GM23338 (cell line): ENCODE results near the gene ODAD4. TPM values are rescaled to one million over a fixed set of nuclear protein-coding genes. Genes with fewer than 3 reads are reported as not detected.

Experiments used
- ATAC-seq: fragments of 200-7000 bp; cut with Tn5 transposase; 3 replicates; pipeline ENCODE4 v1.9.1; 2020
- DNase-seq: peaks from one replicate; pipeline ENCODE4 v3.0.0-alpha.2; 2015; ENCODE audit warnings: low spot score
- H2AFZ ChIP-seq: fragments of 200-600 bp; sonication (generic); 2 replicates; pipeline ENCODE4 v1.8.0; 2016; ENCODE audit warnings: antibody characterized with exemption, mild to moderate bottlenecking, moderate library complexity
- H3F3A ChIP-seq: fragments of 200-600 bp; sonication (generic); replicated peaks from 2 replicates; pipeline ENCODE4 v1.8.0; 2017; ENCODE audit warnings: antibody characterized with exemption, mixed run types, low read depth
- H3K27ac ChIP-seq: fragments of 200-600 bp; sonication (generic); 2 replicates; pipeline ENCODE4 v1.6.1; 2016; ENCODE audit warnings: low read depth
- H3K27me3 ChIP-seq: fragments of 200-600 bp; sonication (generic); 2 replicates; pipeline ENCODE4 v1.8.0; 2016; ENCODE audit warnings: mild to moderate bottlenecking, mixed run types, moderate library complexity; ENCODE audit not compliant: insufficient read depth
- H3K36me3 ChIP-seq: fragments of 200-600 bp; sonication (generic); 2 replicates; pipeline ENCODE4 v1.8.0; 2016; ENCODE audit warnings: mild to moderate bottlenecking; ENCODE audit not compliant: insufficient read depth
- H3K4me1 ChIP-seq: fragments of 200-600 bp; sonication (generic); 2 replicates; pipeline ENCODE4 v1.8.0; 2016; ENCODE audit warnings: mild to moderate bottlenecking, moderate library complexity; ENCODE audit not compliant: insufficient read depth
- H3K4me2 ChIP-seq: fragments of 200-600 bp; sonication (generic); 2 replicates; pipeline ENCODE4 v1.7.1; 2017; ENCODE audit warnings: mixed run types
- H3K4me3 ChIP-seq: fragments of 200-600 bp; sonication (generic); 2 replicates; pipeline ENCODE4 v1.6.1; 2016; ENCODE audit warnings: mixed run types
- H3K79me2 ChIP-seq: fragments of 200-600 bp; sonication (generic); replicated peaks from 2 replicates; pipeline ENCODE4 v1.8.0; 2017; ENCODE audit warnings: mild to moderate bottlenecking; ENCODE audit not compliant: insufficient read depth
- H3K9me2 ChIP-seq: fragments of 200-600 bp; sonication (generic); 2 replicates; pipeline ENCODE4 v1.8.0; 2017; ENCODE audit not compliant: insufficient read depth
- H4K20me1 ChIP-seq: fragments of 200-600 bp; sonication (generic); replicated peaks from 2 replicates; pipeline ENCODE4 v1.8.0; 2017; ENCODE audit warnings: mild to moderate bottlenecking; ENCODE audit not compliant: insufficient read depth
- H3K27ac Mint-ChIP-seq: 2 replicates; pipeline ENCODE4 v1.8.0; 2020; ENCODE audit warnings: inconsistent platforms, mild to moderate bottlenecking, moderate library complexity, mixed read lengths
- H3K27me3 Mint-ChIP-seq: 3 replicates; pipeline ENCODE4 v1.8.0; 2022; ENCODE audit warnings: low read depth, mild to moderate bottlenecking, moderate library complexity, mixed read lengths, inconsistent platforms; ENCODE audit not compliant: insufficient read depth, poor library complexity
- H3K36me3 Mint-ChIP-seq: 3 replicates; pipeline ENCODE4 v1.8.0; 2021; ENCODE audit warnings: low read depth, mild to moderate bottlenecking, inconsistent platforms, moderate library complexity, mixed read lengths
- H3K4me1 Mint-ChIP-seq: 3 replicates; pipeline ENCODE4 v1.8.0; 2020; ENCODE audit warnings: mild to moderate bottlenecking, inconsistent platforms, mixed read lengths
- H3K4me3 Mint-ChIP-seq: 3 replicates; pipeline ENCODE4 v1.8.0; 2021; ENCODE audit warnings: moderate library complexity, mild to moderate bottlenecking, inconsistent platforms, mixed read lengths
- H3K9me3 Mint-ChIP-seq: 3 replicates; pipeline ENCODE4 v1.8.0; 2020; ENCODE audit warnings: moderate library complexity, mild to moderate bottlenecking, inconsistent platforms, mixed read lengths
- CREB1 ChIP-seq: fragments of 250-450 bp; sonication (Bioruptor Pico); IDR thresholded peaks from 2 replicates; pipeline ENCODE4 v1.5.0; 2020; ENCODE audit warnings: low read depth, mild to moderate bottlenecking, moderate library complexity
- CTCF ChIP-seq, 2 experiments: fragments of 200-600 bp in 1 of 2; sonication (generic) in 1 of 2; conservative IDR thresholded peaks; 2 replicates each; pipeline versions ENCODE4 v1.5.1 to v1.6.1; 2016 to 2017; ENCODE audit warnings: antibody characterized with exemption in 2 of 2, low read depth in 2 of 2, mild to moderate bottlenecking in 2 of 2, moderate library complexity in 1 of 2
- ETS1 ChIP-seq: IDR thresholded peaks from 2 replicates; pipeline ENCODE4 v1.6.1; 2016; ENCODE audit warnings: antibody characterized with exemption
- POLR2AphosphoS5 ChIP-seq: IDR thresholded peaks from 2 replicates; pipeline ENCODE4 v1.6.1; 2016; ENCODE audit warnings: antibody characterized with exemption, low read depth
- STAT1 ChIP-seq: IDR thresholded peaks from one replicate; pipeline ENCODE4 v1.6.1; 2016; ENCODE audit warnings: antibody characterized with exemption; ENCODE audit not compliant: unreplicated experiment
- ZNF462 ChIP-seq: fragments of 250-450 bp; sonication (Bioruptor Pico); IDR thresholded peaks from 2 replicates; pipeline ENCODE4 v1.5.0; 2020; ENCODE audit warnings: mild to moderate bottlenecking, moderate library complexity
- polyA plus RNA-seq: library from polyadenylated mRNA; unstranded; fragments of >200 nt; fragmentation: Nextera tagmentation; extraction: Ambion mirVana; gene quantifications from 2 replicates; pipeline ENCODE4 v1.2.1, GENCODE V29; 2016
- total RNA-seq: library from RNA; depleted of rRNA; stranded (reverse); fragments of >200 nt; shearing (Covaris generic); gene quantifications from 2 replicates; pipeline ENCODE4 v1.2.3, GENCODE V29; 2014

Gene ODAD4
- total and polyA plus RNA-seq, 2 experiments from 2014 or later: 1.7 to 1.8 TPM

- Mint-ChIP-seq H3K9me3 (no peaks in the 10 kb centered on the region), H3K36me3 (peaks cover 2% of the 10 kb centered on the region), H3K4me3 (no peak overlapping the region), H3K27ac (no peak overlapping the region), H3K4me1 (peaks cover 25% of the 10 kb centered on the region), H3K27me3 (peaks cover 6% of the 10 kb centered on the region)
- Histone ChIP-seq H3K9me2 (no peaks in the 10 kb centered on the region), H3K27me3 (0 out of 2 replicates have a peak, but pooled peaks cover 3% of the 10 kb centered on the region), H3K79me2 (no peaks in the 10 kb centered on the region), H3K4me3 (no peak overlapping the region), H3F3A (peaks cover 8% of the 10 kb centered on the region), H3K36me3 (no peaks in the 10 kb centered on the region), H4K20me1 (no peaks in the 10 kb centered on the region; the same call in 1 of the 2 replicates), H3K4me1 (peaks cover 27% of the 10 kb centered on the region), H2AFZ (no peak overlapping the region), H3K27ac (no peak overlapping the region), H3K4me2 (no peak overlapping the region)
- TF ChIP-seq ETS1: no peak
- TF ChIP-seq CTCF (conservative IDR thresholded peaks at IDR 0.05; ENCODE audit: low read depth in 2 of 2): peak; percentile 92 to 99
- no peak for TF ChIP-seq STAT1
- no peak for TF ChIP-seq ZNF462 (CRISPR knock-in tag)
- no peak for TF ChIP-seq CREB1 (CRISPR knock-in tag)
- TF ChIP-seq POLR2AphosphoS5: no peak
- peak; percentile 33 for ATAC-seq
- peak; percentile 93 for DNase-seq
These were observed 32.5 kb downstream of the ODAD4 start for GRCh38 chr17:41962768-41963434.
